ENCODE data around the gene NOS1AP.

GRCh38 chr1:162298266-162298665 is 228.8 kb downstream of the NOS1AP start:
- TF ChIP-seq CTCF (IDR thresholded peaks at IDR 0.05; ENCODE audit: low read depth, low read length, poor library complexity, severe bottlenecking), result no peak
- no peak for TF ChIP-seq EZH2phosphoT487 (IDR thresholded peaks at IDR 0.05; ENCODE audit: borderline replicate concordance, low read length)

All from DOHH2 (cell line).